ENCODE data around the gene PPME1.

Gene PPME1

DNA sequence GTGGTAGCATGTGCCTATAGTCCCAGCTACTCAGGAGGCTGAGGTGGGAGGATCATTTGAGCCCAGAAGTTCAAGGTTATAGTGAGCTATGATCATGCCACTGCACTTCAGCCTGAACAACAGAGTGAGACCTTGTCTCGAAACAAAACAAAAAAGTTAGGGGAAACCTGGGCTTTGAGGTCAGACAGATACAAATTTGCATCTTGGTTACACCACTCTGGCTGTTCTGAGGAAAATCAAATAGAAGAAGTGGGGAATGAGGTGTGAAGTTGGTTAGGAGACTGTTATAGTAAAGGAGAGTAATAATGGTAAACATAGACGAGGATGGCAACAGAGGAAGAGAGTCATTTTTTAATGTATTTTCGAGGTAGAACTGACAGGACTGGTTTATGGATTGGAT is 62.6 kb downstream of the PPME1 start:
- no peak for DNase-seq

GRCh38 chr11:74235121-74235520 is 64.0 kb downstream of the PPME1 start:
- DNase-seq: no peak

DNA sequence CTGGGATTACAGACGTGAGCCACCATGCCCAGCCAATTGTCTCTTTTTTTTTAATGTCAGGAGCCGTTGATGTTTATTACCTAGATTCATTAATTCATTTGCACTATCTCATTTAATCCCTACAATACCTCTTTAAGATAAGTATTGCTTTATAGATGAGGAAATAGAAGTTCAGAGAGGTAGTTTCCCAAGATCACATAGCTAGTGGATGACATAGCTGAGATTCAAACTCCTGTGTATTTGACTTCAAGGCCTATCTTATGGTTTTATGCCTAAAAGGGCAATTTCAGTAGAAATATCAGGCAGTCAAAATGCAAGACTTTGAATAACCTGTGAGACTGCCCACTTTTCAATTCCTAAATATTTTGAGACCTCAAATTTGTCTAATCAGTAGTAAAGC is 66.5 kb downstream of the PPME1 start:
- no peak for DNase-seq

DNA sequence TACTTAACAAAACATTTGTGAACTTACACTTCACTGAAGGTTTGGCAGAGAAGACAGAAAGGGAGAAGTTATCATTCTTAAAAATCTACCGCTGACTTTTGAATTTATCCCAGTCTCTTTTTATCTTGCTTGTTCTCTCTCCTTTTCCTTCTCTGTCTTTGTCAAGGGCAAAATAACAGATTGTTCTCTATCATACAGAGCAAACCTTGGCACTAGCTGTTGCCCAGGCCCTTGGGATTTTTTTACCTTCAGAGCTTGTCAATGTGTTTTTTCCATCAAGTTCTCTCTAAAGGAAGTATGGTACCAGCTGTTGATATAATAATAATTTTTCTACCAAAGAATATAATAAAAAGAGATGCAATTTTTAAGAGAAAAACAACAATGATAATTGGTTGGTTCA is 67.2 kb downstream of the PPME1 start:
- DNase-seq: no peak

- DNase-seq: no peak
Measured at GRCh38 chr11:74248469-74248868, 77.4 kb downstream of the PPME1 start.

DNA sequence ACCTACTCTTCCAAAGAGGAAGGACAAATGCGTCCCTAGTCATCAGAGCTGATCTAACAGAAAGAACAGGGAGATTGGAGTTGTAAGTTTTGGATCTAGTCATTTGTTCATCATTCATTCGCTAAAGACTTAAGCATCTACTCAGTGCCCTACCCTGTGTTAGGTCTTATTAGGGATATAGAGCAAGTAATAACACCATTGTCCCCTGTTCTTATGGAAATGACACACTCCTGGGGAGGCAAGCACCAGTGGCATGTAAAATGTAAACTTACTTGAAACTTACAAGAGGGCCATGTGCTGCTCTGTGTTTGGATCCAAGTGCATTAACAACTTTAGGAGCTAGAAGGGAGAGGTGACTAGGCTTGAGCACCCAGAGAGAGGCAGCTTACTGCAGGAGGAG is 78.4 kb downstream of the PPME1 start:
- DNase-seq: no peak

GRCh38 chr11:74253361-74253760 is 82.3 kb downstream of the PPME1 start:
- DNase-seq: no peak

DNA sequence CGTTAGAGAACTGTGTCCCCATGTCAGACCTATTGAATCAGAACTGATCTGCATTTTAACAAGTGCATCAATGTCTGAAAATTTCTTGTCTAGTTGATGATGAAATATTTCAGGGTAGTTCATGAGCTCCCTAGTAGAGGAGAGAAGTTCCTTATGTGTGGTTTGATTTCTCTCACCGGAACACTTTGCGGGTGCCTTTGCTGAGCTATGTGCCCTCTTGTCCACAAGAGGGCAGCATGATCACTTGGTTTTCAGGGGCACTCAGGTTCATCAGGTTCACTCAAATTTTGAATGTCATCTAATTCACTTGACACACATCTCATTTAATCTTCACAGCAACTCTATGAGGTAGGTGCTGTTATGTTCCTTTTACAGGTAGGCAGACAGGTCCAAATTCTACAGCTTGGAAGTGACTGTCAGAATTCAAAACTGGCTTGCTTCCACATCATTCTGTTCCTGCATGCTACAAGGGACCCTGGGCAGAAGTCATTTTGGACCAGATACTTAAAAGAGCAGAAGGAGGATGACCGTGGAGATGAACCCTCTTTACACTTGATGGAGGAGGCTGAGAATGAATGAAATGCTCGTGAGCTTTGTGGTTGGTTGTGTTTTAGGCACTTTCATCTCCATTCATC is 84.8 kb downstream of the PPME1 start:
- peak; percentile 59 to 64 for DNase-seq

GRCh38 chr11:74256378-74257133 is 85.5 kb downstream of the PPME1 start:
- DNase-seq: no peak

GRCh38 chr11:74257959-74258553 is 87.0 kb downstream of the PPME1 start:
- DNase-seq: peak in 1 of 2 experiments; percentile 2

GRCh38 chr11:74262725-74263124 is 91.6 kb downstream of the PPME1 start:
- DNase-seq: no peak

DNA sequence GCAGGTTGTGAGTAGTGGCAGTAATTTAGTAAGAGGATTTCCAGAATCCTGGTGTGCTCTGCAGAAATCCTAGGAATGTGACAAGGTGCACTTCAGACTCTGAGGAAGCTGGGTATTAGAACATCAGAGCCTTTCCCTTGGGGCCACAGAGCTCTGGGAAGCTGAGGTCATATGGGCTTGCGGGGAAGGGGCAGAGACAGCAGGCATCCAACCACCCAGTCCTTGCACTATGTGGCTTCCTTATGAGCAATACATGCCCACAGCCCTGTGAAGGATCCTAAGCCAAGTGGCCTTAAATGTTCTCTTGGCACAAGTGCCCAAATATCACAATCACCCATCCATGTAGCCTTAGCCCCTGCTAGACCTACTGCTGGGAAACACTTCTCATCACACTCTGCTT is 94.2 kb downstream of the PPME1 start:
- no peak for DNase-seq

DNA sequence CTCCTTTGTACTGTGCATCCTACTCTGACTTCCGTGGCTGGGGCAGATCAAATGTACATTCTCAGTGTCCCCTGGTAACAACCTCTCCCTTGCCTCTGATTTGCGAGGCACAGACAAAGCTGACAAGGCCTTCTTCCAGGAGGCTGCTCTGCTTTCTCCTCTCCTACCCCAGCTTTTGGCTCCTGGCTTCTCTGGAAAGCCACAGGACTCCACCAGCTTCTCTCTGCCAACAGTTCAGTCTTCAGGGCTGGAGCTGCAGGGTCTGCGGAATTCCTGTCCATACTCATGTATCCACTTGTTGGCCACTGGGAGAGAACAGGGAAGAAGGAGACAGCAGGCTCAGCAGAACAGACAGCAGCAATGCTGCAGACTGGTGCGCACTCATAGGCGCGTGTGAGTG is 95.9 kb downstream of the PPME1 start:
- no peak for DNase-seq

- DNase-seq: no peak
Measured at GRCh38 chr11:74268456-74268855, 97.4 kb downstream of the PPME1 start.

- no peak for DNase-seq
Measured at GRCh38 chr11:74269161-74269811, 98.2 kb downstream of the PPME1 start.

- no peak for DNase-seq
Measured at GRCh38 chr11:74272276-74272675, 101.2 kb downstream of the PPME1 start.

DNA sequence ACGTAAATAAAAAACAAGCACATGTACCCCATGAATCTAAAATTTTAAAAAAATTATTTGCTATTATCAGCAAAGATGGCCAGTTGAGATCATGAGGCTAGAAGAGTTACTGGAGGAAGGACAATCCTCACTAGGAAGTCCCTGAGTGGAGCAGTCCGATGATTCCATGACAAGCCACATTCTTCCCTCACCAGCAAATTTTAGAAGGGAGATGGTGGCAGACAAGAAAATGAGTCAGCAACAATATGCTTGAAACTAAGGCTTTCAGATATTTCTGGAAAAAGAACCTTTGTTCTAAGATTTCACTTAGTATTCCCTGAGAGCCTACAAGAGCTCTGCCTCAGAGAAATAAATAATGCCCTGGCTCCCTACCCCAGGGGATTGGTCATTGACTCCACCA is 105.5 kb downstream of the PPME1 start:
- DNase-seq: no peak

DNA sequence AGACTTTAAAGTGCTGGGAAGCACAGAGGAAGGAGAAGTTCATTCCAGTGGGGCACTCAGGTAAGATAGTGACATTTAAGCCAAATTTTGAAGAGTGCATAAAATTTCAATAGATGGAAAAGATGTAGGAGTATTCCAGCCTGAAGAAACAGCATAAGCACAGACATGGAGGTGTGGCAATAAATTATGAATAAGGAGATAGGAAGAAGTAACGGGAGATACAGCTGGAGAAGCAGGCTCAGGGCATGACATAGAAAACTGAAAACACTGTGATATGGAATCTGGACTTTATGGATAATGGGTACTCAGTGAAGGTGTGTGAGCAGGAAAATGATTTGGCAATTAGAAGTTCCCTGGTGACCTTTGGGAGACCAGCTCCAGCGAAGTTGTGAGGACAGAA is 107.0 kb downstream of the PPME1 start:
- no peak for DNase-seq

- no peak for DNase-seq
Measured at GRCh38 chr11:74278721-74279161, 107.7 kb downstream of the PPME1 start.

GRCh38 chr11:74279256-74279655 is 108.2 kb downstream of the PPME1 start:
- DNase-seq: no peak

- DNase-seq: no peak
Measured at GRCh38 chr11:74280494-74280893, 109.4 kb downstream of the PPME1 start.

GRCh38 chr11:74282421-74282820 is 111.3 kb downstream of the PPME1 start:
- DNase-seq: no peak

DNA sequence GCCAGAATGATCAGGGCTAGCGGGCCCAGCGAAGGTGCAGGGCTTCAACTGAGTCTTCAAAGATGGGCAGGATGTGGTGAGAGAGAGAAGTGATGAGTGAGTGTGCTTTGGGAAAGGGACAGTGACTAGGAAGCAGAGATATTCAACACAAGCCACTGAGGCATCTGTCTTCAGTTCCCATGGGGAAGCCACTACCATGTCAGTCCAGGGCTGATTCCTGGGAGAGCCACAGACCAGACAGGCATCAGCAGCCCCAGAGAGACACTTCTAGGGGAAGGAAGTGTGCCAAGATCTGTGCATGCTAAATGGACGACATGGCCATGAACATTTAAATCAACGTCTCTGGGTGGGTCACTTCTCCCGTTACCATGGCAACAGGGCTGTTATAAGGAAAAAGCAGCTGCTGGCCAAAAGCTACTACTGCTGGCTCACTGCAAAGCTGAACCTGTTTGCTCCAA is 111.9 kb downstream of the PPME1 start:
- no peak for DNase-seq

Data from NCI-H2081 (cell line).